Thyroid gland (tissue), 4 donors: ENCODE measurements around the gene MPIG6B.

Experiments
- CTCF ChIP-seq, 6 experiments: fragments of 200-600 bp in 3 of 6; fragments of 450-650 bp in 3 of 6; sonication (generic) in 3 of 6; IDR thresholded peaks; one replicate each; pipeline ENCODE4 v1.5.1; 2016 to 2019; ENCODE audit warnings: antibody characterized with exemption in 6 of 6, mild to moderate bottlenecking in 2 of 6, inconsistent platforms in 1 of 6, moderate library complexity in 1 of 6
- POLR2A ChIP-seq, 2 donors: fragments of 450-650 bp; IDR thresholded peaks; one replicate each; pipeline ENCODE4 v1.6.1; 2017; ENCODE audit warnings: antibody characterized with exemption in 2 of 2, mild to moderate bottlenecking in 2 of 2, moderate library complexity in 1 of 2

- TF ChIP-seq CTCF (IDR thresholded peaks at IDR 0.05) = no peak
- no peak for TF ChIP-seq POLR2A (IDR thresholded peaks at IDR 0.05)
Observed at GRCh38 chr6:31700740-31701401, 22.3 kb upstream of the MPIG6B start.
